NOMO-1 treated with DMSO at 0.1 percent for 48 hours (cell line): ENCODE results near the gene NBR1.
"Not testable (repeated sequence)": the region's sequence is repeated elsewhere in the genome, so short reads cannot be mapped to it uniquely, and the experiment has no call there.

Source experiments
- DNase-seq: peaks from one replicate; lab custom pipeline; 2025; ENCODE audit not compliant: unreplicated experiment; lab: John Stamatoyannopoulos, UW

The NBR1 gene

GRCh38 chr17:43153197-43153835 lies 17.7 kb upstream of the NBR1 start:
- not testable (repeated sequence) for DNase-seq

GRCh38 chr17:43155666-43156065 lies 15.3 kb upstream of the NBR1 start:
- no peak for DNase-seq

DNA sequence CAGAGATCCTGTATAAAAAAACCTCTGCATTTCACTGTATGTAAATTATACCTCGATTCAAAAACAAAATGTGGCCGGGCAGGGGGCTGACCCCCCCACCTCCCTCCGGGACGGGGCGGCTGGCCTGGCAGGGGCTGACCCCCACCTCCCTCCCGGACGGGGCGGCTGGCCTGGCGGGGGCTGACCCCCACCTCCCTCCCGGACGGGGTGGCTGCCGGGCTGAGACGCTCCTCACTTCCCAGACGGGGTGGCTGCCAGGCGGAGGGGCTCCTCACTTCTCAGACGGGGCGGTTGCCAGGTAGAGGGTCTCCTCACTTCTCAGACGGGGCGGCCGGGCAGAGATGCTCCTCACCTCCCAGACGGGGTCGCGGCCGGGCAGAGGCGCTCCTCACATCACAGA lies 11.8 kb upstream of the NBR1 start:
- DNase-seq, result not testable (repeated sequence)

DNA sequence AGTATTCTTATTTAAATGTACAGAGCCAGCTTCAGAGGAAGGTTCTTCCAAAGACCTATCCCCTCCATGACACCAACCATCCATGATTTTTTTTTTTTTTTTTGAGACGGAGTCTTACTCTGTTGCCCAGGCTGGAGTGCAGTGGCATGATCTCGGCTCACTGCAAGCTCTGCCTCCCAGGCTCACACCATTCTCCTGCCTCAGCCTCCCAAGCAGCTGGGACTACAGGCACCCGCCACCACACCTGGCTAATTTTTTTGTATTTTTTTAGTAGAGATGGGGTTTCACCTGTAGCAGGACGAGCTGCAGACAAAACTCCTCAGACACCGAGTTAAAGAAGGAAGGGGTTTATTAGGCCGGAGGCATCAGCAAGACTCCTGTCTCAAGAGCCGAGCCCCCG lies 11.1 kb upstream of the NBR1 start:
- DNase-seq, result not testable (repeated sequence)

- not testable (repeated sequence) for DNase-seq
These were observed 5.0 kb upstream of the NBR1 start for GRCh38 chr17:43165971-43166370.

DNA sequence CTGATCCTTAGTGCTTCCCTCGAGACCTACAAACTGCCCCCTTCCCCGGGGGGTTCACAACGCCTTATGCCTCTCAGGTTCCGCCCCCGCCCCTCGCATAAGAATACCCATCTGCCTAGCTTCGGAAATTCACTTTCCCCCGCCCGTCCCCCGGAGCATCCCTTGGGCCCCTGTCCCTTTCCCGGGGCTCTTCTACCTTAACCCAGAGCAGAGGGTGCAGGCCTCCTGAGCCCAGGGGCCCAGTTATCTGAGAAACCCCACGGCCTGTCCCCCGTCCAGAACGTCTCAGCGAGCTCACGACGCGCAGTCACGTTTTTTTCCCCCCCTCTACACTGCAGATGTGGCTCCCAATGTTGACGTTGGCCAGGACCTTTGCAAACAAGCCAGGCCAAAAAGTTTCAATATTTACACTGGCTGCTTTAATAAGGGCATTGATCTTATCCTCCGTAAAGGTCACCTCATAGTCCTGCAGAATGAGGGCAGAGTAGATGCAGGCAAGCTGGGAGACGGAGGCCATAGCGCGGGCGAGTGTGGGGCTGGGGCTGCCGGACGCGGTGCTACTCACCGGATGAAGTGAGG lies 1.4 kb upstream of the NBR1 start:
- DNase-seq, result peak; percentile 46

GRCh38 chr17:43170140-43170765 lies 761 bp upstream of the NBR1 start:
- DNase-seq, result peak; percentile 99

- DNase-seq, result peak; percentile 56
These were observed 823 bp downstream of the NBR1 start for GRCh38 chr17:43171586-43172487.

- no peak for DNase-seq
These were observed 4.5 kb downstream of the NBR1 start for GRCh38 chr17:43175213-43176118.

- DNase-seq, result no peak
These were observed 5.1 kb downstream of the NBR1 start for GRCh38 chr17:43176119-43176570.

- no peak for DNase-seq
These were observed 12.9 kb downstream of the NBR1 start for GRCh38 chr17:43183921-43184320.

DNA sequence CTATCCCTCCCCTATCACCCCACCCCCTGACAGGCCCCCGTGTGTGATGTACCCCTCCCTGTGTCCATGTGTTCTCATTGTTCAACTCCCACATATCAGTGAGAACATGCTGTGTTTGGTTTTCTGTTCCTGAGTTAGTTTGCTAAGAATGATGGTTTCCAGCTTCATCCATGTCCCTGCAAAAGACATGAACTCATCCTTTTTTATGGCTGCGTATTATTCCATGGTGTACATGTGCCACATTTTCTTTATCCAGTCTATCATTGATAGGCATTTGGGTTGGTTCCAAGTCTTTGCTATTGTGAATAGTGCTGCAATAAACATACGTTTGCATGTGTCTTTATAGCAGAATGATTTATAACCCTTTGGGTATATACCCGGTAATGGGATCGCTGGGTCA lies 15.6 kb downstream of the NBR1 start:
- not testable (repeated sequence) for DNase-seq

- DNase-seq, result no peak
These were observed 22.2 kb downstream of the NBR1 start for GRCh38 chr17:43193251-43193650.

DNA sequence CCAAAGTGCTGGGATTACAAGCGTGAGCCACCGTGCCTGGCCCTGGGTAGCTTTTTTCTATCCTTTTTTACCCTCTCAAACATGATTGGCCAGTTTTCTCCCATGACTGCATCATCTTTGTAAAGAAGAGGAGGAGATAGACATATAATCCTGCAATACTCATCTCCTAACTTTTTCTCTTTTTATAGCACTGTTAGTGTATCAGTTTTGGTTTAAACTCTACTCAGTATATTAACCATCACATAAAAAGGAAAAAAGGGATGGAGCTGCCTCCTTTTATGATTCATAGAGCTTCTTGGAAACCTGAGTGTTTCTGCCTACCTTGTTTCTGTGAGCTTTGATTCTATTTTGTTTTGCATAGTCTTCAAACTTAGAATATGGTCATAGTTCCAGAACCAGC lies 28.6 kb downstream of the NBR1 start:
- no peak for DNase-seq

DNA sequence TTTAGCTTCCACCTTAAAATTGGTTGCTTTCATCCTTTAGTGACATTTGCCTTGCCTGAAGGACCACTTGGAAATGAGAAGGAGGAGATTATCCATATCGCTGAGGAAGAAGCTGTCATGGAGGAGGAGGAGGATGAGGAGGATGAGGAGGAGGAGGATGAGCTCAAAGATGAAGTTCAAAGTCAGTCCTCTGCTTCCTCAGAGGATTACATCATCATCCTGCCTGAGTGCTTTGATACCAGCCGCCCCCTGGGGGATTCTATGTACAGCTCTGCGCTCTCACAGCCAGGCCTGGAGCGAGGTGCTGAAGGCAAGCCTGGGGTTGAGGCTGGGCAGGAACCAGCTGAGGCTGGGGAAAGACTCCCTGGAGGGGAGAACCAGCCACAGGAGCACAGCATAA lies 29.1 kb downstream of the NBR1 start:
- no peak for DNase-seq

DNA sequence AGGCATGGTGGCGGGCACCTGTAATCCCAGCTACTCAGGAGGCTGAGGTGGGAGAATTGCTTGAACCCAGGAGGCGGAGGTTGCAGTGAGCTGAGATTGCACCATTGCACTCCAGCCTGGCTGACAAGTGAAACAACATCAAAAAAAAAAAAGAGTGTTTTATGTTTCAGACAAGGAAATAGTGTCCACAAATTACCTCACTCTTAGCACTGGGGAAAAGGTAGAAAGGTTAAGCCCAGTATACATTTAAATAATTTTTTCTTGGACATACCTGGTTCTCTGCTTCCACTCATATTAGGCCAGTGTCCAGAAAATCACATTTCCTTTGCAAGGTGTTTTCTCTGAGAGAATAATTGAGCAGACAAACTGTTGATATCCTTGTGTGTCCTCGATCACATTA lies 32.0 kb downstream of the NBR1 start:
- DNase-seq, result not testable (repeated sequence)

- DNase-seq, result peak; percentile 1
These were observed 39.6 kb downstream of the NBR1 start for GRCh38 chr17:43210576-43210975.

- DNase-seq, result no peak
These were observed 40.1 kb downstream of the NBR1 start for GRCh38 chr17:43211123-43211479.

DNA sequence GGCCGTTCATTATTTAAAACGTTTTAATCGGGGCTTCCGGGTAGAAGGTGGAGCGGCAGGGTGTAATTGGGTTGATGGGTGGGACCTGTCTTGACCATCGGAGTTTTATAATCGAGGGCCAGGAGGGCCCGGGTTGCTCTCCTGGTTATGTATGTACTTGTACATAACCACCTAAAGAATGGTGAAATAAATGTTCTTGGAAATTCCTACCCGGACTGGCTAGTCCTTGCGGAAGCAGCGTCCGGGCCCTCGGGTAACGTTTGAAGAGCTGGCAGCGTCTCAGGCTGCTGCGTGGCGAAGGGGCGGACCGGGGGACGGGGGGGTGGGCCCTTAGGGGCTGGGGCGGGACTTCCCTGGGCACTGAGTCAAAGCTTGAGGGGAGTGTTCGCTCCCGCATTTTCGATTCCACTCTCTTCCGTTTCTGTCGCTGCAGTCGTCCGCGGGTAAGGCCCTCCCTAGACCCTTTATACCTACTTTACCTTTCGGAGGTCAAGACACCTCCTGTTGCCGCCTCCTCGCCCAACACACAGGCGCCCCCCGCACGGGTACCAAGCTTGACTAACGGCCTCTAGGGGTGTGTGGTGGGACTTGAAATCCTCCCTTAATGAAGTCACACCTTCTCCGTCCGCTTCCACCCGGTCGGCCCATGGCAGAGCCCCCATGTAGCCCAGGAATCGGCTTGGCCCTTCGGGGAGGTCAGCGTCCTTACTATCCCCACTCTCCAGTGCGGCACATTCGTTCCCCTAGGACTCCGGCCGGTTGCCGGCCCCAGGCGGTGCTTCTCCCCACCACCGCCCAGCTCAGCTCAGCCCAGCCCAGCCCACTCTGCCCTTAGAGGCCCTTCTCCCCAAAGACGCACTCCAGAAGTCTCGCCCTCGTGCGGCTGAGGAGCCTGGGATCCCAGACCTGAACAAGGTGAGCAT lies 40.7 kb downstream of the NBR1 start, which contains the start of gene TMEM106A:
TSS of gene TMEM106A (plus strand) at position 396 of the 923 bp plus-strand sequence. CDS start 1,167 bp downstream, outside the sequence.
- peak; percentile 74 for DNase-seq
